ENCODE measurements around the gene KIAA0232.

DNA sequence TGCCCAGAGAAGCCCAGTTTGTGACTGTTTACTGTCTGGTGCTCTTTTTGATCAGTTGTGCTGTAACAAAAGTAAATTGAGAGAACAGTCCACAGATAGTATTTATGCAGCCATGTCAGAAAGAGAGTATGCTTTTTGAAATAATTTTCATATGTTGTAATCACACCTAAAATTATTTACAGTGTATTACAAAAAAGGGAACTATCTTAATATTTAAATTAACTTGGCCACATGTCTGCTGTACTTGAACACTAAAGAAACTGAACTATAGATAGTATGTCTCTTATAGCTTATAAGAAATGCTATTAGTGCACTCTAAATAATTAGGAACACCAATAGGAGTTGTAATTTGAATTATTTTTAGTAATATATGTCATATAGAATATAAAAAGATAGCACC is 30.2 kb downstream of the KIAA0232 start:
- TF ChIP-seq CTCF (IDR thresholded peaks at IDR 0.05; ENCODE audit: low read depth, low read length, missing input control) (no peak), HNF4A (conservative IDR thresholded peaks at IDR 0.05) (no peak), RAD21 (IDR thresholded peaks at IDR 0.05) (no peak), SP1 (IDR thresholded peaks at IDR 0.05) (no peak), GABPA (IDR thresholded peaks at IDR 0.05 in 1 of 2, conservative IDR thresholded peaks at IDR 0.05 in 1 of 2) (no peak), ZBTB33 (IDR thresholded peaks at IDR 0.05) (no peak), JUND (IDR thresholded peaks at IDR 0.05) (no peak), RXRA (IDR thresholded peaks at IDR 0.05) (no peak), HNF4G (IDR thresholded peaks at IDR 0.05) (no peak), TAF1 (conservative IDR thresholded peaks at IDR 0.05) (no peak), ATF3 (IDR thresholded peaks at IDR 0.05) (no peak)
- TF ChIP-seq, protein P1, sequence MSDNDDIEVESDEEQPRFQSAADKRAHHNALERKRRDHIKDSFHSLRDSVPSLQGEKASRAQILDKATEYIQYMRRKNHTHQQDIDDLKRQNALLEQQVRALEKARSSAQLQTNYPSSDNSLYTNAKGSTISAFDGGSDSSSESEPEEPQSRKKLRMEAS (IDR thresholded peaks at IDR 0.05), result no peak
